GM13977 (cell line): Measurements from ENCODE around the gene ABHD12B.
"Not testable (repeated sequence)": the region's sequence is repeated elsewhere in the genome, so short reads cannot be mapped to it uniquely, and the experiment has no call there.

Experiments
- DNase-seq: peaks from one replicate; pipeline ENCODE4 v3.0.0; 2012; ENCODE audit warnings: low spot score
- in situ Hi-C: fragments of 300-500 bp; cut with MboI; formaldehyde crosslinking; loops from one replicate; pipeline ENCODE4 v1.12.0; 2022; ENCODE audit warnings: low sequenced_read_pairs, low pct_unique_long_range_greater_than_20kb, mixed read lengths, inconsistent platforms; ENCODE audit not compliant: unreplicated experiment
- TF ChIP-seq, protein P1 (sequence below): IDR thresholded peaks from 2 replicates; pipeline ENCODE4 v1.5.1; 2012; ENCODE audit warnings: mild to moderate bottlenecking, control low read depth; ENCODE audit not compliant: insufficient read depth; ENCODE audit errors: extremely low read depth, missing control alignments

ABHD12B gene

DNA sequence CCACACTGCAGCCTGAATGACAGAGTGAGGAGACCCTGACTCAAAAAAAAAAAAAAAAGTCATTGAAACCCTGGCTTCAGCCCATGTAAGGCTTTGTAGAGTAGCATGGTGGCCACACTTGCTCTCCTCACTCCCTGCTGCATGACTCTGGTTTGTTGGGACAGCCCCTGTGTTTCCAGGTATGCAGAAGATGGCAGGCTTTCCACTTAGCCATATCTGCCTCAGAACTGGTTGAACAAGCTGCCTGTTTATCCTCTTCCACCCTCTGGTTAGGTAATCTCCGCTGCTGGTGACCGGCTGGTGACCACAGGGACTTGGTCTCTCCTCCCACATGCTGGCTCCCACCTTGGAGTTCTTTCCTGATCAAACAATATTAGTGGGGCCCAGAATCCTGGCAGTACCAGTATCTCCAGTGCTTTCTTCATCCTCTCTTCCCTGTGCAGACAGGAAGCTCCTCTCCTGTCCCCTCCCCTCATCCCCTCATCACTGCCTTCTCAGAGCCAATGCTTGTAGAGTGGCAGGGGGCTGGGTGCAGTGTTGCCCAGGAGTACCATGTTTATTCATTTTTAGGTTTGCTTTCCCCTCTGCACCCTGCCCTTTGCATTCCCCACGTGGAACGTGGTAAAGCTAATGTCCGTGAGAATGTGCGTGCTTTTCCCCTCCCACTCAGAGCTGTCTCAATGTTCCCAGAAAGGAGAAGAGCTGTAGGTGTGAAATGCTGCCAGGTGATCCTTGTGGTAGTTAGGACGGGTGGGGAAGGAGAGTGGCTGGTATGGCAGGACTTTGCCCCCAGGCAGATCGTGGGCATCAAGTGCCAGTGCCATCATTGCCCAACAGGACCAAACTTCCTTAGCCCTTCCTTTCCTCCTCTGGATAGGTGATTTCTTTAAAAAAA is 11.3 kb downstream of the ABHD12B start:
- TF ChIP-seq, protein P1, sequence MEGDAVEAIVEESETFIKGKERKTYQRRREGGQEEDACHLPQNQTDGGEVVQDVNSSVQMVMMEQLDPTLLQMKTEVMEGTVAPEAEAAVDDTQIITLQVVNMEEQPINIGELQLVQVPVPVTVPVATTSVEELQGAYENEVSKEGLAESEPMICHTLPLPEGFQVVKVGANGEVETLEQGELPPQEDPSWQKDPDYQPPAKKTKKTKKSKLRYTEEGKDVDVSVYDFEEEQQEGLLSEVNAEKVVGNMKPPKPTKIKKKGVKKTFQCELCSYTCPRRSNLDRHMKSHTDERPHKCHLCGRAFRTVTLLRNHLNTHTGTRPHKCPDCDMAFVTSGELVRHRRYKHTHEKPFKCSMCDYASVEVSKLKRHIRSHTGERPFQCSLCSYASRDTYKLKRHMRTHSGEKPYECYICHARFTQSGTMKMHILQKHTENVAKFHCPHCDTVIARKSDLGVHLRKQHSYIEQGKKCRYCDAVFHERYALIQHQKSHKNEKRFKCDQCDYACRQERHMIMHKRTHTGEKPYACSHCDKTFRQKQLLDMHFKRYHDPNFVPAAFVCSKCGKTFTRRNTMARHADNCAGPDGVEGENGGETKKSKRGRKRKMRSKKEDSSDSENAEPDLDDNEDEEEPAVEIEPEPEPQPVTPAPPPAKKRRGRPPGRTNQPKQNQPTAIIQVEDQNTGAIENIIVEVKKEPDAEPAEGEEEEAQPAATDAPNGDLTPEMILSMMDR, result no peak
- no peak for DNase-seq
- in situ Hi-C loops, result no loop called here

DNA sequence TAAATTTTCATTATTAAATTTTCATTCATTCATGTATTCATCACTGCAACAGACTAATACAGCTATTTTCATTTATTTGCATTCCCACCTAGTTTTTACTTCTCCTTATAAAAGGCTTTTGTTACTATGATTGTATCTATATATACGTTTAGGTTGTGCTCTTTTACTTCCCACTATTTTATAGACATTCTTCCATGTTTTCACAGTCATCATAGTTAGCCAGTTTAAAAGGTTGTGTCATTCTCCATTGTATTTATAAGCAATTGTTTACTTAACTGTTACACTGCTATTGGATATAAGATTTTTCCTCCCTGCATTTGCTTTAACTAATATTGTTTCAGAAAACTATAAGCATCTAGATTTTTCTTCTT is 12.0 kb downstream of the ABHD12B start:
- in situ Hi-C loops, result no loop called here
- TF ChIP-seq, protein P1, result no peak
- DNase-seq, result no peak

DNA sequence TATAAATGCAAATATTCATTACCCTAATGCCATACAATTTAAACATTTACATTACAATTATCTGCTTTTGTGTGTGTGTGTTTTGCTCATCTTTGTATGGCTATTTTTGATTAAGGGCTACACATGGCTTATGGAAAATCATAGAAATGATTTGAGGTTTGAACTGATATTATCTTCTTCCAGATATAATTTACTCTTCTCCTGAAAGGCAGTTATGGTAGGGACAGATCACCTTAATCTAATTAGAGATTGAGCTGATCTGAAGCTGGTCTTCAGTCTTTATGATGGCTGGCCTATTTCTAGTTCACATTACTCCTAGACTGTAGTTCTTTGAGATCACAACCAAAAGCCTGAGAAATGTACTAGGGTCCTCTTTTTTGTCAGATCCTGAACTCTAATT is 15.6 kb downstream of the ABHD12B start:
- in situ Hi-C loops, result no loop called here
- TF ChIP-seq, protein P1, result no peak
- no peak for DNase-seq

DNA sequence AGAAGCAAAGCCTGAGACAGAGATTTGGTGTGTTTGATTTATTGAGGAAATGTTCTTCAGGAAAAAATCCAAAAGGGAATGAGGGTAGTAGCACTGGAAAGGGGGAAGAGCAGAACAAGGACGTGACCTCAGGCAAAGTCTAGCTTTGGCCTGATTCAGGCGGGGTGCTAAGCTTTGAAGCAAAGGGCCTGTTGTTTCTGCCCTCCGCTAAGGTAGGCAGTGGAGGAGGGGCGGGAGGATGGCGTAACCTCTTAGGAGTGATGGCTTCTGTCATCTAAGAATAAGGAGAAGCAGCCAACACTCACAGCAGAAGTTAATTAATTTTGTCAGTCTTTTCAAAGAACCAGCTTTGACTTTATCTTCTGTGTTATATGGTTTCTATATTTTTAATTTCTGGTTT is 20.4 kb downstream of the ABHD12B start:
- TF ChIP-seq, protein P1, result no peak
- in situ Hi-C loops, result no loop called here
- DNase-seq, result no peak

DNA sequence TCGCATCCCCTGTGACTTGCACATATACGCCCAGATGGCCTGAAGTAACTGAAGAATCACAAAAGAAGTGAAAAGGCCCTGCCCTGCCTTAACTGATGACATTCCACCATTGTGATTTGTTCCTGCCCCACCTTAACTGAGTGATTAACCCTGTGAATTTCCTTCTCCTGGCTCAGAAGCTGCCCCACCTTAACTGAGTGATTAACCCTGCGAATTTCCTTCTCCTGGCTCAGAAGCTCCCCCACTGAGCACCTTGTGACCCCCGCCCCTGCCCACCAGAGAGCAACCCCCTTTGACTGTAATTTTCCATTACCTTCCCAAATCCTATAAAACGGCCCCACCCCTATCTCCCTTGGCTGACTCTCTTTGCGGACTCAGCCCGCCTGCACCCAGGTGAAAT is 24.6 kb downstream of the ABHD12B start:
- in situ Hi-C loops, DNase-seq: not testable (repeated sequence)

DNA sequence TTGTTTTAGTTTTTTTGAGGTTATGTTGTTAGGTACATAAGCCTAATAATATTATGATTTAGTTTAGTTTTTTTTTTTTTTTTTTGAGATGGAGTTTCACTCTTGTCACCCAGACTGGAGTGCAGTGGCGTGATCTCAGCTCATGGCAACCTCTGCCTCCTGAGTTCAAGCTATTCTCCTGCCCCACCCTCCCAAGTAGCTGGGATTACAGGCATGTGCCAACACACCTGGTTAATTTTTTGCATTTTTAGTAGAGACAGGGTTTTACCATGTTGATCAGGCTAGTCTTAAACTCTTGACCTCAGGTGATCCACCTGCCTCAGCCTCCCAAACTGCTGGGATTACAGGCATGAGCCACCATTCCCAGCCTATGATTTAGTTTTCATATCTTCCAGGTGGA is 25.2 kb downstream of the ABHD12B start:
- in situ Hi-C loops, DNase-seq: not testable (repeated sequence)

DNA sequence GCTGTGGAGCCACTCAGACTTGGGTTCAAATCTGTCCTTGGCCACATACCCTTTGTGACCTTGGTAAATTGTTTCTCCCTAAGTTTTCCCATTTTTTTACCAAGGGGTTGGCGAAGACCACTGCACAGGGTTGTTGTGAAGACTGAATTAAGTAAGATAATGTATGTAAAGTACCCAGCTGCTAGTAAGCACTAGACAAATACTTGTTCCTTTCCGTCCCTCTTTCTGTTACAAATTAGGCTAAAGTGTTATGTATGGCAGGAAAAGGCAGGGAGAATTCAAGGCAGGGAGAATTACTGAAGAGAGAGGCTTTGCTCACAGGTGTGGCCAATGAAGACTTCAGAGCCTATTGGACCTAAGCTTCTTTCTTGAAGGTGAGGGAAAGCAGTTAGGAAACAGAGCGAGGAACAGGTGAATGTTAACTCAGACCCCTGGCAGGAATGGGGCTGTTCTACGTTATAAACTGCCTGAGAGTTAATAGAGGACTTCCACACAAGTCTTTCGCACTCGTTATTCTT is 25.9 kb downstream of the ABHD12B start:
- in situ Hi-C loops, result no loop called here

More for the DNA sequence above, 25.9 kb downstream of the ABHD12B start:
- TF ChIP-seq, protein P1, result no peak
- no peak for DNase-seq
